MM.1S (cell line): ENCODE results near the gene CFAP68.

ENCODE experiments used
- DNase-seq: peaks from one replicate; pipeline ENCODE4 v3.0.0-alpha.2; 2015
- H2AFZ ChIP-seq: fragments of 300-600 bp; sonication (generic); 2 replicates; pipeline ENCODE4 v1.6.0; 2016; ENCODE audit warnings: antibody characterized with exemption, low read length
- H3F3A ChIP-seq: fragments of 300-600 bp; sonication (generic); 2 replicates; pipeline ENCODE4 v1.6.1; 2016; ENCODE audit warnings: mild to moderate bottlenecking, antibody characterized with exemption, low read length, moderate library complexity, mixed read lengths; ENCODE audit not compliant: insufficient read depth
- H3K27ac ChIP-seq: fragments of 300-600 bp; sonication (generic); 2 replicates; pipeline ENCODE4 v1.5.1; 2016; ENCODE audit warnings: mild to moderate bottlenecking, low read length
- H3K27me3 ChIP-seq: fragments of 300-600 bp; sonication (generic); replicated peaks from 2 replicates; pipeline ENCODE4 v1.6.0; 2016; ENCODE audit warnings: low read length; ENCODE audit not compliant: insufficient read depth
- H3K36me3 ChIP-seq: fragments of 300-600 bp; sonication (generic); replicated peaks from 2 replicates; pipeline ENCODE4 v1.6.1; 2016; ENCODE audit warnings: mild to moderate bottlenecking, low read length, mixed read lengths; ENCODE audit not compliant: insufficient read depth
- H3K4me1 ChIP-seq: fragments of 300-600 bp; sonication (generic); 2 replicates; pipeline ENCODE4 v1.6.1; 2016; ENCODE audit warnings: low read length, mixed read lengths
- H3K4me2 ChIP-seq: fragments of 300-600 bp; sonication (generic); 2 replicates; pipeline ENCODE4 v1.6.0; 2016; ENCODE audit warnings: low read depth, low read length
- H3K4me3 ChIP-seq: fragments of 300-600 bp; sonication (generic); 2 replicates; pipeline ENCODE4 v1.5.1; 2016; ENCODE audit warnings: low read length, mixed read lengths
- H3K79me2 ChIP-seq: fragments of 300-600 bp; sonication (generic); 2 replicates; pipeline ENCODE4 v1.6.1; 2016; ENCODE audit warnings: mixed run types, low read length, mixed read lengths
- H3K9ac ChIP-seq: fragments of 300-600 bp; sonication (generic); 2 replicates; pipeline ENCODE4 v1.6.1; 2016; ENCODE audit warnings: low read length, mixed read lengths
- H3K9me2 ChIP-seq: fragments of 300-600 bp; sonication (generic); replicated peaks from 2 replicates; pipeline ENCODE4 v1.6.1; 2016; ENCODE audit warnings: mild to moderate bottlenecking, low read length, mixed read lengths; ENCODE audit not compliant: insufficient read depth
- H3K9me3 ChIP-seq: fragments of 300-600 bp; sonication (generic); replicated peaks from 2 replicates; pipeline ENCODE4 v1.6.1; 2016; ENCODE audit warnings: mild to moderate bottlenecking, low read length, mixed read lengths; ENCODE audit not compliant: insufficient read depth
- H4K20me1 ChIP-seq: fragments of 300-600 bp; sonication (generic); 2 replicates; pipeline ENCODE4 v1.6.1; 2016; ENCODE audit warnings: mild to moderate bottlenecking, low read length, moderate library complexity, mixed read lengths; ENCODE audit not compliant: insufficient read depth
- CTCF ChIP-seq: fragments of 300-600 bp; sonication (generic); IDR thresholded peaks from 2 replicates; pipeline ENCODE4 v1.5.1; 2016; ENCODE audit warnings: antibody characterized with exemption, low read length, mixed read lengths
- EZH2 ChIP-seq: fragments of 300-600 bp; sonication (generic); optimal IDR thresholded peaks from 2 replicates; pipeline ENCODE3; 2017; ENCODE audit warnings: low read depth, mild to moderate bottlenecking, antibody characterized with exemption, low read length, mixed read lengths
- EZH2phosphoT487 ChIP-seq: fragments of 300-600 bp; sonication (generic); IDR thresholded peaks from 2 replicates; pipeline ENCODE4 v1.6.1; 2018; ENCODE audit warnings: antibody characterized with exemption, low read length

The CFAP68 gene

GRCh38 chr11:111921541-111922230 lies 42.3 kb downstream of the CFAP68 start:
- no peaks in the 10 kb centered on the region for H3K79me2 ChIP-seq
- H3K9me3 ChIP-seq, result no peaks in the 10 kb centered on the region
- H3K4me3 ChIP-seq, result no peak overlapping the region
- no peak overlapping the region for H2AFZ ChIP-seq
- no peak overlapping the region for H3K4me2 ChIP-seq
- H3K9me2 ChIP-seq, result no peaks in the 10 kb centered on the region
- no peak for DNase-seq
- H3K27ac ChIP-seq, result no peak overlapping the region
- H3K27me3 ChIP-seq, result no peaks in the 10 kb centered on the region
- no peak overlapping the region for H3K9ac ChIP-seq
- no peaks in the 10 kb centered on the region for H3K36me3 ChIP-seq
- no peaks in the 10 kb centered on the region for H4K20me1 ChIP-seq
- TF ChIP-seq EZH2phosphoT487 (no peak), CTCF (no peak), EZH2 (no peak)
- peaks cover 7% of the 10 kb centered on the region for H3F3A ChIP-seq
- peaks cover 6% of the 10 kb centered on the region for H3K4me1 ChIP-seq

- Histone ChIP-seq H3K36me3 (no peaks in the 10 kb centered on the region), H3F3A (peaks cover 7% of the 10 kb centered on the region), H3K27me3 (no peaks in the 10 kb centered on the region), H3K79me2 (no peaks in the 10 kb centered on the region), H3K4me1 (peaks cover 6% of the 10 kb centered on the region), H3K4me3 (no peak overlapping the region), H3K27ac (no peak overlapping the region), H3K9me3 (no peaks in the 10 kb centered on the region), H4K20me1 (no peaks in the 10 kb centered on the region), H3K9ac (no peak overlapping the region), H2AFZ (no peak overlapping the region), H3K4me2 (no peak overlapping the region), H3K9me2 (no peaks in the 10 kb centered on the region)
- DNase-seq, result no peak
- TF ChIP-seq CTCF, result no peak
- TF ChIP-seq EZH2, result no peak
- no peak for TF ChIP-seq EZH2phosphoT487
Observed at GRCh38 chr11:111922803-111923202, 43.5 kb downstream of the CFAP68 start.

- no peak for DNase-seq
- H3K79me2 ChIP-seq, result no peaks in the 10 kb centered on the region
- H4K20me1 ChIP-seq, result no peaks in the 10 kb centered on the region
- no peak overlapping the region for H3K27ac ChIP-seq
- no peaks in the 10 kb centered on the region for H3K9me2 ChIP-seq
- H3K27me3 ChIP-seq, result no peaks in the 10 kb centered on the region
- no peaks in the 10 kb centered on the region for H3K9me3 ChIP-seq
- peaks cover 6% of the 10 kb centered on the region for H3K4me1 ChIP-seq
- no peak overlapping the region for H3K4me2 ChIP-seq
- no peaks in the 10 kb centered on the region for H3K36me3 ChIP-seq
- no peak overlapping the region for H3K4me3 ChIP-seq
- H2AFZ ChIP-seq, result no peak overlapping the region
- H3F3A ChIP-seq, result peaks cover 7% of the 10 kb centered on the region
- TF ChIP-seq EZH2 (no peak), EZH2phosphoT487 (no peak), CTCF (no peak)
- no peak overlapping the region for H3K9ac ChIP-seq
Observed at GRCh38 chr11:111923351-111923788, 44.0 kb downstream of the CFAP68 start.
